ENCODE data around the gene TNIK. TPM values are rescaled to one million over a fixed set of nuclear protein-coding genes. Genes with fewer than 3 reads are reported as not detected.
A peak's percentile ranks its signal among the peaks of the same experiment; 100 is the strongest.

Gene TNIK
- total and polyA plus RNA-seq, 2 of the 4 experiments (the other 2 are of a cell fraction) = 3.4 to 6.3 TPM

DNA sequence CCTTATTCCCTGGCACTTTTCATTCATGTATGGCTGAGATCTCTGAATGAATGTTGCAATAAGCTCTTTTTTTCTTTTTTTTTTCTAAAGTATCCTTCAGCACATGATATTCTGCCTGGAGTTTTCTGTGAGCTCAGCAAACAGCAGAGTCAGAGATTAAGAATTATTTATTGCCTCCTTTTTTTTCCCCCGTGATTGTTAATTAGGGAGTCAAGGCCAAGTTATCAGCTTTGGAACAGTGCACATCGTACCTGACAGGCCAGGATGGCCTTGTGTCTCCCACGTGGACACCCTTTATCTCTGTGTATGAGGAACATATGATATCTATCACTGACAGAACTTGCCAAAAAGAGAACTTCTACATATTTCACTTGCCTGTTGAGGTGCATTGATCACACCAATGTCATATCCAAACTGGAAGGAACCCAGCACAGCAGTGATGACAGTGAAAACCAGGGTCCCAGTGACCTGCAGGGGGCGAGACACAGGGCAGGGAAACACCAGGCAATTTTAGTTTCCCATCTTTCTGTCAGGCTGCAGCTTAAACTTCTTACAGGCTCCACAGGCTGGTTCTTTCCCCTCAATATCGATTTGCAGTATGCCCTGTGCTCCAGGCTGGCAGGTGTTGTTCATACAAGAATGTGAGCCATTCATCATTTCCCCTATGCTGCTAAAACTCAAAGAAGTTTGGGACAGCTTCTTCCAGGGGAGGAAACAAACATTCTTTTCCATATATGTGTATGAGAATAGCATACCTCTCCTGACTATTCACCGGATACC, 441.9 kb downstream of the TNIK start:
- Histone ChIP-seq H3K27ac (ENCODE audit: insufficient read depth, low read length) (no peak overlapping the region), H3K14ac (replicated peaks; ENCODE audit: low read depth, low read length) (0 out of 2 replicates have a peak overlapping the region, but pooled peaks have one; percentile 29), H2AK5ac (ENCODE audit: low read depth, low read length) (no peak overlapping the region), H3K36me3 (ENCODE audit: control insufficient read depth, insufficient read depth, low read length) (no peaks in the 10 kb centered on the region), H2BK20ac (ENCODE audit: low read depth, low read length) (peak overlapping the region; percentile 24; the same call in 1 of the 2 replicates), H3K4me1 (ENCODE audit: control insufficient read depth, insufficient read depth, low read length) (no peaks in the 10 kb centered on the region), H3K9ac (ENCODE audit: low read depth, low read length) (no peak overlapping the region), H3K27me3 (ENCODE audit: control insufficient read depth, insufficient read depth, low read length) (no peaks in the 10 kb centered on the region), H3K56ac (ENCODE audit: extremely low read depth, insufficient read depth, low read length) (no peak overlapping the region), H4K20me1 (ENCODE audit: insufficient read depth, low read length) (no peaks in the 10 kb centered on the region), H4K8ac (ENCODE audit: low read depth in 2 of 2, low read length in 2 of 2) (no peak overlapping the region), H4K5ac (ENCODE audit: low read depth, low read length) (no peak overlapping the region), H2AFZ (replicated peaks; ENCODE audit: low read length, poor library complexity) (peak overlapping the region; percentile 52), H3K79me1 (ENCODE audit: low read depth in 1 of 2, low read length in 2 of 2) (no peaks in the 10 kb centered on the region), H4K91ac (ENCODE audit: insufficient read depth, low read depth, low read length) (no peak overlapping the region; the same call in 1 of the 2 replicates), H2BK5ac (ENCODE audit: low read depth, low read length, poor library complexity, severe bottlenecking) (no peak overlapping the region), H3K4me3 (ENCODE audit: insufficient read depth, low read depth, low read length) (no peak overlapping the region), H3K9me1 (ENCODE audit: insufficient read depth, low read length) (no peaks in the 10 kb centered on the region), H2AK9ac (replicated peaks; ENCODE audit: low read depth, low read length, poor library complexity) (no peak overlapping the region), H2BK120ac (ENCODE audit: low read depth, low read length) (peak overlapping the region; percentile 32), H3K4ac (ENCODE audit: low read depth, low read length) (peak overlapping the region; percentile 40; the same call in 1 of the 2 replicates), H3K9me3 (ENCODE audit: control insufficient read depth, insufficient read depth, low read length) (peaks cover 2% of the 10 kb centered on the region; the same call in 1 of the 2 replicates), H2BK15ac (ENCODE audit: low read depth, low read length) (no peak overlapping the region; the same call in 2 of the 3 replicates), H3K23ac (ENCODE audit: low read depth, low read length) (no peak overlapping the region), H3K18ac (ENCODE audit: low read depth, low read length) (no peak overlapping the region), H3K4me2 (ENCODE audit: low read depth, low read length) (no peak overlapping the region)
- in situ Hi-C loops (cut with MboI; ENCODE audit: low sequenced_read_pairs) (no loop called here), dilution Hi-C loops (cut with HindIII; ENCODE audit: low sequenced_read_pairs, unreplicated experiment) (no loop called here), intact Hi-C loops (cut with micrococcal nuclease) (loop anchor here (2.0 kb wide), 1 partner anchor 28 kb away; no protein-coding TSS in a partner anchor)
- POLR2A ChIA-PET (ENCODE audit: unreplicated experiment) = no interaction called here
- DNase-seq (no peak), ATAC-seq (ENCODE audit: low read depth) (peak; percentile 29; the same call in 1 of the 2 replicates)
- 40% methylated on average over 1 of the region's 6 CpGs; no CpG with 5 or more reads in 1 of the 2 experiments for WGBS, 2 experiments (ENCODE audit: extremely low coverage in 2 of 2, insufficient read length in 1 of 2)
- no peak for TF ChIP-seq CEBPB (IDR thresholded peaks at IDR 0.05; ENCODE audit: low read depth, low read length)
- TF ChIP-seq, protein P1, sequence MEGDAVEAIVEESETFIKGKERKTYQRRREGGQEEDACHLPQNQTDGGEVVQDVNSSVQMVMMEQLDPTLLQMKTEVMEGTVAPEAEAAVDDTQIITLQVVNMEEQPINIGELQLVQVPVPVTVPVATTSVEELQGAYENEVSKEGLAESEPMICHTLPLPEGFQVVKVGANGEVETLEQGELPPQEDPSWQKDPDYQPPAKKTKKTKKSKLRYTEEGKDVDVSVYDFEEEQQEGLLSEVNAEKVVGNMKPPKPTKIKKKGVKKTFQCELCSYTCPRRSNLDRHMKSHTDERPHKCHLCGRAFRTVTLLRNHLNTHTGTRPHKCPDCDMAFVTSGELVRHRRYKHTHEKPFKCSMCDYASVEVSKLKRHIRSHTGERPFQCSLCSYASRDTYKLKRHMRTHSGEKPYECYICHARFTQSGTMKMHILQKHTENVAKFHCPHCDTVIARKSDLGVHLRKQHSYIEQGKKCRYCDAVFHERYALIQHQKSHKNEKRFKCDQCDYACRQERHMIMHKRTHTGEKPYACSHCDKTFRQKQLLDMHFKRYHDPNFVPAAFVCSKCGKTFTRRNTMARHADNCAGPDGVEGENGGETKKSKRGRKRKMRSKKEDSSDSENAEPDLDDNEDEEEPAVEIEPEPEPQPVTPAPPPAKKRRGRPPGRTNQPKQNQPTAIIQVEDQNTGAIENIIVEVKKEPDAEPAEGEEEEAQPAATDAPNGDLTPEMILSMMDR (conservative IDR thresholded peaks at IDR 0.05; ENCODE audit: low read depth, low read length) = peak; percentile 22; the same call in 1 of the 2 replicates
- CTCF ChIA-PET = no interaction called here
- BruUV-seq (replicated peaks) = no TSS peak

Measured in IMR-90 (cell line).